HEK293 (cell line): ENCODE data around the gene AMZ1.

Source experiments
- CTCF ChIP-seq: fragments of 450-650 bp; formaldehyde crosslinking; IDR thresholded peaks from 2 replicates; pipeline ENCODE4 v1.5.1; 2016; ENCODE audit warnings: missing biosample characterization, missing genetic modification characterization
- TCF7L2 ChIP-seq: IDR thresholded peaks from 2 replicates; pipeline ENCODE4 v1.6.1; 2011; ENCODE audit warnings: low read depth, mild to moderate bottlenecking, inconsistent platforms, low read length, moderate library complexity, borderline replicate concordance
- ZNF148 ChIP-seq: fragments of 450-650 bp; formaldehyde crosslinking; IDR thresholded peaks from 2 replicates; pipeline ENCODE4 v1.5.0; 2017; ENCODE audit warnings: missing biosample characterization, missing genetic modification characterization, borderline replicate concordance
- ZNF639 ChIP-seq: fragments of 450-650 bp; formaldehyde crosslinking; IDR thresholded peaks from 2 replicates; pipeline ENCODE4 v1.5.1; 2016; ENCODE audit warnings: missing biosample characterization, missing genetic modification characterization
- ZNF777 ChIP-seq: fragments of 450-650 bp; formaldehyde crosslinking; IDR thresholded peaks from 2 replicates; pipeline ENCODE4 v1.5.1; 2017; ENCODE audit warnings: missing biosample characterization, missing genetic modification characterization, borderline replicate concordance

- TF ChIP-seq ZNF148 (tag by site-specific recombination) = no peak
- no peak for TF ChIP-seq CTCF (tag by site-specific recombination)
- no peak for TF ChIP-seq ZNF639
- TF ChIP-seq ZNF777 (tag by site-specific recombination) = no peak
- TF ChIP-seq TCF7L2 = no peak
Measured at GRCh38 chr7:2687881-2688318, at the start of gene AMZ1.
